Activated CD4-positive, alpha-beta T cell treated with anti-CD3 and anti-CD28 coated beads, Interleukin-2, amount 50 U/mL, for 4 hours (primary cell): ENCODE data around the gene SBK2.
"Not testable (repeated sequence)": the region's sequence is repeated elsewhere in the genome, so short reads cannot be mapped to it uniquely, and the experiment has no call there.

Source experiments
- DNase-seq, 2 experiments: peaks; one replicate each; pipeline ENCODE4 v3.0.0-alpha.2; 2020

The SBK2 gene

DNA sequence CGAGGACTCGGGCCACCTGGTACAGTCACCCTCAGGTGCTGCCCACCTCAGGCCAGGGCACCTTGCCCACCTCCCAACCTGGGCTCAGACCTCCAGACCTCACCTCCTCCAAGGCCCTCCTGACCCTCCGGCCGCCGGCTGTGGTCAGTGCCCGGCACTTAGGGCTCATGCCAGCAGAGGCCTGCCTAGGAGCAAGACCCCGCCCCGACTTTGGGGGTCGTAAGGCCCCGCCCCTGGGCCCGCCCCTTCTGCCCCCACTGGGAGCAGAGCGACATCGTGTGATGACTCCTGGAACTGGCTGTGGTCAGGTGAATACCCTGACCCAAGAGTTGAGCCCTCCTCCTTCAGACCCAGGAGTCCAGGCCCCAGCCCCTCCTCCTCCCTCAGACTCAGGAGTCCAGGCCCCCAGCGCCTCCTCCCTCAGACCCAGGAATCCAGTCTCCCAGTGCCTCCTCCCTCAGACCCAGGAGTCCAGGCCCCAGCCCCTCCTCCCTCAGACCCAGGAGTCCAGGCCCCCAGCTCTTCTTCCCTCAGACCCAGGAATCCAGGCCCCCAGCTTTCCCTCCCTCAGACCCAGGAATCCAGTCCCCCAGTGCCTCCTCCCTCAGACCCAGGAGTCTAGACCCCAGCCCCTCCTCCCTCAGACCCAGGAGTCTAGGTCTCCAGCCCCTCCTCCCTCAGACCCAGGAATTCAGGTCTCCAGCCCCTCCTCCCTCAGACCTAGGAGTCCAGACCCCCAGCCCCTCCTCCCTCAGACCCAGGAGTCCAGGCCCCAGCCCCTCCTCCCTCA is at the start of gene SBK2:
Gene SBK2 (minus strand): TSS at position 183 of the 790 bp plus-strand sequence. CDS start 839 bp downstream, outside the sequence.
- no peak for DNase-seq

GRCh38 chr19:55585658-55586339 is 48.9 kb upstream of the SBK2 start:
- no peak for DNase-seq

DNA sequence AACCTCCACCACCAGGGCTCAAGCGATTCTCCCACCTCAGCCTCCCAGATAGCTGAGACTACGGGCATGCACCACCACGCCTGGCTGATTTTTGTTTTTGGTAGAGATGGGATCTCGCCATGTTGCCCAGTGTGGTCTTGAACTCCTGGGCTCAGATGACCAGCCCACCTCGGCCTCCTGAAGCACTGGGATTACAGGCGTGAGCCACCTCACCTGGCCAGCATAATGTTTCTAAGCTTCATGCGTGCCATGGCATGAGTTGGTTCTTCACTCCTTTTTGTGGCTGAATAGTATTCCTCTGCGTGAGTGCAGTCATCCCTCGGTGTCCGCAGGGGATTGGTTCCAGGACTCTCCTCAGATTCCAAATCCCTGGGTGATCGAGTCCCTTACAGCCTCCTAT is 47.9 kb upstream of the SBK2 start:
- DNase-seq = no peak

DNA sequence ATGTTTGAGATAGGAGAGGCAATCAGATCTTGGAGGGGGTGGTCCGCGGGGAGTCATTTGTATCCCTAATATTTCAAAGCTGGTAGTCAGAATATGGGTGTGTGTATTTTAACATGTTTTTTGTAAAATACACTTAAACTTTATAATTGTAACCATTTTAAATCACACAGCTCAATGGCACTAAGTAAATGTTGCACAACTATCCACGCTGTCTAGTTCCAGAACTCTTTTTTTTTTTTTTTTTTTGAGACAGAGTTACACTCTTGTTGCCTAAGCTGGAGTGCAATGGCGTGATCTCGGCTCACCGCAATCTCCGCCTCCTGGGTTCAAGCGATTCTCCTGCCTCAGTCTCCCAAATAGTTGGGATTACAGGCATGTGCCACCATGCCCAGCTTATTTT is 47.0 kb upstream of the SBK2 start:
- not testable (repeated sequence) for DNase-seq

DNA sequence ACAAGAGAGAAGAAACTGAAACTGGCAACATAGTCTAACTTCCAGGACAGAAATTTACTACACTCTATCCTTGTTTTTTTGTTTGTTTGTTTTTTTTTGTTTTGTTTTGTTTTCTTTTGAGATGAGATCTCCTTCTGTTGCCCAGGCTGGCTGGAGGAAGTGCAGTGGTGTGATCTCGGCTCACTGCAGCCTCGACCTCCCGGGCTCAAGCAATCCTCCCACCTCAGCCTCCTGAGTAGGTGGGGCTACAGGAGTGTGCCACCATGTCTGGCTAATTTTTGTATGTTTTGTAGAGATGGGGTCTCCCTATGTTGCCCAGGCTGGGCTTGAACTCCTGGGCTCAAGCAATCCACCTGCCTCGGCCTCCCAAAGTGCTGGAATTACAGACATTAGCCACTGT is 45.4 kb upstream of the SBK2 start:
- DNase-seq = not testable (repeated sequence)

DNA sequence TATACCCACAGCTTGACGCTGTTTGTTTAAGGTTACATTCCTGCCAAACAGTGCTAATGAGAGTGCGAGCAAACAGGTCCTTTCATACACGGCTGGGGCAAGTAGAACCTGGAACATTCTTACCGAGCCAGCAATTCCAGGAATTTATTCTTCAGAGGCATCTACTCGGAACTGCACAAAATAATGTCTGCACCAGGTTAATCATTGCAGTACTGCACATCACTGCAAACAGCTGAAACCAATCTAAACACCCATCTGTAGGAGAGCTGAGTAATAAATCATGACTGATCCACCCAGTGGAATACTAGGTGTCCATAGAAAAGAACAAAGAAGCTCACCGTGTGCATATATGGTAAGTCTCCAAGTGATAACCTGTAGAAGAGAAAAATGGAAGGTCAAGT is 44.9 kb upstream of the SBK2 start:
- DNase-seq = no peak

DNA sequence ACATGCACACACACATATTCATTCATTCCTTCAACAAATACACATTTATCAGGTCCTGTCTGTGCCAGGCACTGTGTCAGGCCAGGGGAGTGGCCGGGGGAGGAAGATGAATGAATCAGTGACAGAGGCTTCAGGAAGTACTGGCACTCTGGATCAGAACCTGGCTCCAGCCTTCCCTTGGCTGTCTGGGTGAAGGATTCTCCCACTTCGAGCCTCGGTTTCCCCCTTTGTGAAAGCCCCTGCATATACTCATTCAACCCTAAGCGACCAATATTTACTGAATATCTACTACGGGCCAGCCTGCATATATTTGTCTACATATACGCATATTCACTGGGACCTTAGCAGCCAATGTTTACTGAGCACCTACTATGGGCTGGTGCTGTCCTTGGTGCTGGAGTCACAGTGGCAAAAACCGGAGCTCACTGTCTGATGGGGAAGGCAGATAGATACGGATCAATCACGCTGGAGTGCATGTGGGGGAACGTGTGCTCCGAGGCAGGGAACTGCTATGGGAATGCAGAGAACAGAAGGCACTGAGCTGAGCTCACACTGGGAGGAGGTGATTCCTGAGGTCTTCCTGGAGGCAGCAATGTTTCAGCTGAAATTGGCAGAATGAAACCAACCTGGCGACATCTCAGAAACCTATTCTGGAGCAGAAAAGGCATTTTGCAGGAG is 44.4 kb upstream of the SBK2 start:
- no peak for DNase-seq

DNA sequence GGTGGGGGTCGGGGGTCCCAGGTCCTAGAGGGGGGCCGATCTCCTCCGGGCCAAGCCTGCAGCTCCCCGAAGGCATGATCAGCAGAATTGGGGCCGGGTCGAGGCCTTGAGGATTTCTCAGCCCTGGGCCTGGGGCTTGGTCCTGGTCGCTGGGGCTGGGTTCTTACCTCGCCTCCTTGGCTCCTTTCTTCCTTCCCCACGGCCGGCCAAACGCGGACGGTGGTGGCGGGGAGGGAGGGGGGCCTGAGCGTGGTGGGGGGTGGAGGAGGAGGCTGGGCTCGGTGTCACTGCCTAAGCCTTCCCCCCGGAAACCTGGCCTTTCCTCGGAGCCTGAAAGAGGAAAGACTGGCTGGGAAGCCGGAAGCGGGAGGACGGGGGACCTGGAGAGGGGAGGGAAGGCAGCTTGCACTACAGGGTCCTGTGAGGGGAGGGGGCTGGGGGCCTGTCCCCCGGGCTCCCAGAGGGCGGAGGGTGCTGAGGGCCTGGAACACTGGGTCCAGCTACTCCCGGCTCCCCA is 43.8 kb upstream of the SBK2 start, which contains the start of gene ZNF579:
Gene ZNF579 (minus strand): TSS at position 221 of the 517 bp plus-strand sequence. CDS start 1,209 bp downstream, outside the sequence.
- peak; percentile 63 to 69 for DNase-seq

DNA sequence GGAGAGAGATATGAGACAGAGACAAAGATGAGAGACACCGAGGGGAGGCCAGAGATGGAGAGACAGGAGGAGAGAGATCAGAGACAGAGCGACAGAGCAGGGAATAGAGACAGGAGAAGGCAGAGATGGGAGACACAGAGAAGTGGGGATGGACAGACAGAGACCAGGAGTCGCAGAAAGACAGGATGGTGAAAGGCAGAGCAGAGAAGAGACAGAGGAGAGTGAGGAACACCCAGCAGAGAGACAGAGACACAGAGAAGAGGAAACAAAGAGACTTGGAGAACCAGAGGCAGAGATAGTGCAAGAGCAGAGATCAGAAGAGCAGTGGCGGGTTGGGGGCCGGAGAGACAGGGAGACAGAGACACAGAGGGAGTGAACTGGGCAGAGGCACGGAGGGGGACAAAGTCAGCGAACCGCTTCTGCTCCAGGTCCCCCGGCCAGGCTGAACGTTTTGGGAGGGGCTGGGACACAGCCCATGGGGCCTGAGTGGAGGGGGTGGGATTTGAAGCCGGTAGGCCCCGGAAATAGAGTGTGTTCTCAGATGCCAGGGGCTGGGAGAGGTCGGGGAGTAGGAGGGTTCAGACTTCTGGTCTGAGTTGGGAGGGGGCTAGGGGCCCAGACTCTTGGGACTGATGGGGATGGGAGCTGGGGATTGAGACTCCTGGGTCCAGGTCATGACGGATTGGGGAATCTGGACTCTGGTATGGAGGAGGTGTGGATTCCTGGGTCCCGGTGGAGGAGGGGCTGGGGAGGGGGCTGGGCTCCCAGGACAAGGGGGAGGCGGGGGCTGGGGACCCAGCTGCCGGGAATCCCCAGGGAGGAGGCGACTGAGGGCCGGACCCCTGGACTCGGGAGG is 43.1 kb upstream of the SBK2 start:
- no peak for DNase-seq

DNA sequence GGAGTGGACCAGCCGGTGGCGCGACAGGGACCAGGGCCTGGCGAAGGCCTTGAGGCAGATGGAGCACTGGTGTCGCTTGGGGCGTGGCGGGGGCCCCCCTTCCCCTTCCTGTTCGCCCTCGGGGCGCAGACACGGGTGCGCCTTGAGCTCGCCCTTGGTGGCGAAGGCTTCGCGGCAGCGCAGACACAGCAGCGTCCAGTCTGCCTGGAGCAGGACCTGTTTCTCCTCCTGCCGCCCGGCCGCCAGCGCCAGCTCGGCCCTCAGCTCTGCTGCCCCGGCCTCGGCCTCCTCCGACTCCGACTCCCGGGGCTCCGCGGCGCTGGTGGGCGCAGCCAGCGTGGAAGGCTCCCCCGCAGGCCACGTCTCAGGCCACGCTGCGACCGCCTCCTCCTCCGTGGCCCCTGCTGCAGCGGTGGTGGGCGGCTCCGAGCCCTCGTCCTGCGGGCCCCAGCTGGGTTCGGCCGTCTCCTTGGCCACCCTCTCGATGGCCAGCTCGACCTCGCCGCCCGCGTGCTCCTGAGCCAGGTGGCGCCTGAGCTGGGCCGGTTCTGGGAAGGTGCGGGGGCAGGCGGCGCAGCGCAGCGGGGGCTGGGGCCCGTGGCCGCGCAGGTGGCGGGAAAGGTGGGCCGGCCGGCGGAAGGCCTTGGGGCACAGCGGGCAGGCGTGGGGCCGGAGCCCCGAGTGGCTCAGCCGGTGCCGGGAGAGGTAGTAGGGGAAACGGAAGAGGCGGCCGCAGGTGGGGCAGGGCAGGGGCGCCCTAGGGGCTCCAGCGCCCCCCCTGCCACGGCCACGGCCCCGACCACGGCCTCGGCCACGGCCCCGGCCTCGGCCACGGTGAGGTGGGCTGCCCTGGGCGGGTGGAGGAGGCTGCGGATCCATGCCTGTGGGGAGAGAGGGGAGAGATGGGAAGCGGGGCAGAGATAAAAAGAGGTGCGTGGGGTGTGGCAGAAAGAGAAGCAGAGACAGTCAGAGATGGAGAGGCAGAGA is 42.1 kb upstream of the SBK2 start:
- DNase-seq = no peak

GRCh38 chr19:55578031-55578760 is 41.3 kb upstream of the SBK2 start:
- no peak for DNase-seq

GRCh38 chr19:55576746-55577145 is 39.8 kb upstream of the SBK2 start:
- DNase-seq = no peak

- DNase-seq = not testable (repeated sequence)
Observed at GRCh38 chr19:55573929-55574328, 37.0 kb upstream of the SBK2 start.

- not testable (repeated sequence) for DNase-seq
Observed at GRCh38 chr19:55569477-55569876, 32.5 kb upstream of the SBK2 start.

DNA sequence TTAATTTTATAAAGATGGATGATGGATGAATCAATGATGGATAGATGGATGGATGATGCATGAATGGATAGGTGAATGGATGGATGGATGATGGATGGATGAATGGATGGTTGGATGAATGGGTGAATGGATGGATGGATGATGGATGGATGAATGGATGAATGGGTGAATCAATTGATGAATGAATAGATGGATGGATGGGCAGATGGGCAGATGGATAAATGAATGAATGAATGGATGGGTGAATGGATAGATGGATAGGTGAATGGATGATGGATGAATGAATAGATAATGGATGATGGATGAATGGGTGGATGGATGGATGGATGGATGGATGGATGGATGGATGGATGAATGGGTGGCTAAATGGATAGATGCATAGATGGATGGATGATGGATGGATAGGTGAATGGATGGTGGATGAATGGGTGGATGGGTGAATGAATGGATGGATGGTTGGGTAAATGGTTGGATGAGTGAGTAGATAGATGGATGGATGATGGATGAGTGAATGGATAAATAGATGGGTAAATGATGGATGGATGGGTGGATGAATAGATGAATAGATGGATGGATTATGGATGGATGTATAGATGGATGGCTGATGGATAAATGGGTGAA is 30.9 kb upstream of the SBK2 start:
- no peak for DNase-seq

DNA sequence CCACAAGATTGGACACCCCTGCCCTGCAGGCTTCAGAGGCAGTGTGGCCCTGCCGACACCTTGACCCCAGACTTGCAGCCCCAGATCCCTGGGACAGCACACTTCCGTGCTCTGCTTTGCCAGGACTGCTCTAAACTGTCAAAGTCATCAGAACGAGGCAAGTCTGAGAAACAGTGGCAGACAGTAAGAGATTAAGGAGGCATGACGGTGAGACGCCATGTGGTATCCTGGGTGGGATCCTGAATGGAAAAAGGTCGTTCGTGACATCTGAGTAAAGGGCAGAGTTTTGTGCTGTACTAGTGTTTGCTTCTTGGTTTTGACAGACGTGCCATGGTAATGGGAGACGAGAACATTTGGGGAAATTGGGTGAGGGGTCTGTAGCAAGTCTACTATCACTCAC is 29.9 kb upstream of the SBK2 start:
- no peak for DNase-seq

GRCh38 chr19:55563261-55563690 is 26.3 kb upstream of the SBK2 start:
- DNase-seq = no peak

- no peak for DNase-seq
Observed at GRCh38 chr19:55559684-55560083, 22.8 kb upstream of the SBK2 start.

GRCh38 chr19:55554741-55555152 is 17.8 kb upstream of the SBK2 start:
- DNase-seq = no peak

GRCh38 chr19:55554302-55554701 is 17.4 kb upstream of the SBK2 start:
- DNase-seq = no peak
